GM20000 (cell line): ENCODE data around the gene SOS2.

Experiments
- DNase-seq: peaks from one replicate; pipeline ENCODE4 v3.0.0; 2012; ENCODE audit warnings: low spot score
- CTCF ChIP-seq: IDR thresholded peaks from 2 replicates; pipeline ENCODE4 v1.5.1; 2012; ENCODE audit warnings: mild to moderate bottlenecking, control low read depth; ENCODE audit errors: extremely low read depth, missing control alignments

The SOS2 gene

GRCh38 chr14:50106178-50106577, 125.2 kb downstream of the SOS2 start:
- no peak for DNase-seq
- no peak for TF ChIP-seq CTCF

- no peak for TF ChIP-seq CTCF
Observed at GRCh38 chr14:50103558-50103957, 127.8 kb downstream of the SOS2 start.

GRCh38 chr14:50101417-50101816, 130.0 kb downstream of the SOS2 start:
- no peak for DNase-seq
- TF ChIP-seq CTCF, result no peak

More at GRCh38 chr14:50103558-50103957, 127.8 kb downstream of the SOS2 start:
- no peak for DNase-seq

- DNase-seq, result no peak
- TF ChIP-seq CTCF, result no peak
Observed at GRCh38 chr14:50100805-50101204, 130.6 kb downstream of the SOS2 start.

GRCh38 chr14:50099335-50099734, 132.0 kb downstream of the SOS2 start:
- DNase-seq, result no peak
- no peak for TF ChIP-seq CTCF

GRCh38 chr14:50095895-50096294, 135.5 kb downstream of the SOS2 start:
- TF ChIP-seq CTCF, result no peak
- DNase-seq, result no peak

- no peak for DNase-seq
- TF ChIP-seq CTCF, result no peak
Observed at GRCh38 chr14:50094056-50094755, 137.2 kb downstream of the SOS2 start.
